ENCODE results near the gene LRRC27. TPM values are rescaled to one million over a fixed set of nuclear protein-coding genes. Genes with fewer than 3 reads are reported as not detected.
A peak's percentile ranks its signal among the peaks of the same experiment; 100 is the strongest.
"Not testable (repeated sequence)": the region's sequence is repeated elsewhere in the genome, so short reads cannot be mapped to it uniquely, and the experiment has no call there.

The LRRC27 gene
- total and polyA plus RNA-seq, 9 donors: 6.3 to 10.3 (median 7.5) TPM

DNA sequence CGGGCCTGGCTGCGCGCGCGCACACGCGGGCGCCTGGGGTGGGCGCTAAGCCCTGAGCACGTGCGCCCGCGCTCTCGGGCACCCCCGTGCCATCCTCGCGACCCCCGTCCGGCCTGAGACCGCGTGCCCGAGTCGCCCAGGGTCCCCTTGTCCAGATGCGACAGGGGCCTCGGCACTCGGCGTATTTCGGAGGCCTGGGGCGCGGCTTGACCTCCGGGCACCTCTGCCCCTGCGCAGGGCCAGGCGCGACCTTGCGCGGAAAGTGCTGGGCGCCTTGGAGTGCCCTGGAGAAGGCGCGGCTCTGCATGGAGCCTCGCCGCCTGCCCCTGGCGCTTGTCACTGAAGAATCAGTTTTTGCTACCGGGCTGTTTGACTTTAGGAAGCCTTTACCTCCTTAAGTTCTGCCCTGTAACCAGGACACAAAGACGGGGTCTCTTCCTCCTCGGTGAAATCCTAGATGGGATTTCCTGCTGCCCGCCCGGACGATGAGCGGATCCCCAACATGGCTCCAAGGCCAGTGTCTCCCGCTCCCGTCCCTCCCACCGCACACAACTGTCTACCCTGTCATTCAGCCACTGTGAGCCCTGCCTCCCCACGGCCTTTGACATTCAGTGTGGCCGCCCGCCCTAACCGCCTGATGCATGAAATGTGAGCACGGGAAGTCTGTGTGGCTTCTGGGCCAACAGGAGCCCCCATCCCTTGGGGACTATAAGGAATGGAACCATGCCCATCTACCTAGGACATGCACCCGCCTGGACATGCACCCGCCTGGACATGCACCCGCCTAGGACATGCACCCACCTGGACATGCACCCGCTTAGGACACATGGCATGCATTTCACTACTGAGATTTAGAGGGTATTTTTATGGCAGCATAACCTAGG is 23.2 kb upstream of the LRRC27 start:
- H3K27ac ChIP-seq (ENCODE audit: low read length): no peak overlapping the region
- H3K4me1 ChIP-seq (ENCODE audit: control insufficient read depth, insufficient read depth, low read length): peaks cover 17% of the 10 kb centered on the region
- whole genome bisulfite sequencing (ENCODE audit: insufficient coverage): 2% methylated on average over 50 of the region's 61 CpGs
- H3K27me3 ChIP-seq (ENCODE audit: control insufficient read depth, insufficient read depth, low read length): peaks cover 36% of the 10 kb centered on the region
- no peaks in the 10 kb centered on the region for H3K36me3 ChIP-seq (ENCODE audit: control insufficient read depth, insufficient read depth, low read length)
- H3K4me3 ChIP-seq (ENCODE audit: low read length): peak overlapping the region; percentile 30
- H3K9me3 ChIP-seq (replicated peaks; ENCODE audit: control insufficient read depth, low read depth, low read length): no peaks in the 10 kb centered on the region
- no peak for DNase-seq

DNA sequence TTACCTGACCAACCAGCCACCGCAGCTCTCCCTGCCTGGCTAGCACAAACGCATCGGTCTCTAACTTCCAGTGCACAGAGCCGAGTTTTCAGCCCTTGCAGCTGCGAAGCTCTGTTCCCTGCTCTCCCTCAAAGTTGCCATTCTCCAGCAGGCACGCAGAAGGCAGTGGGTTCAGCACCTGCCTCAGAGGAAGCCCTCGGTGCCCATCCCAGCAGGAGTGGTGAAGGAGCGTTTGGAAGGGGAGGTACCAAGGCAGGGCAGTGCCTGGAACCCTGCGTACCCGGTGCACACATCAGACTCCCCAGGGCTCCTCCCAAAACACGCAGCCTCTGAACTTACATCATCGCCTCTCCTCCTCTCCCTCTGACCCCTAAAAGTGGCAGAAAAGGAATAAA is 22.5 kb upstream of the LRRC27 start:
- Histone ChIP-seq H3K27me3 (ENCODE audit: control insufficient read depth, insufficient read depth, low read length) (peaks cover 34% of the 10 kb centered on the region), H3K9me3 (replicated peaks; ENCODE audit: control insufficient read depth, low read depth, low read length) (peaks cover 4% of the 10 kb centered on the region), H3K27ac (ENCODE audit: low read length) (no peak overlapping the region), H3K4me1 (ENCODE audit: control insufficient read depth, insufficient read depth, low read length) (peaks cover 17% of the 10 kb centered on the region), H3K36me3 (ENCODE audit: control insufficient read depth, insufficient read depth, low read length) (no peaks in the 10 kb centered on the region), H3K4me3 (ENCODE audit: low read length) (no peak overlapping the region)
- DNase-seq: no peak
- WGBS (ENCODE audit: insufficient coverage): 54% methylated on average over 8 of the region's 12 CpGs

DNA sequence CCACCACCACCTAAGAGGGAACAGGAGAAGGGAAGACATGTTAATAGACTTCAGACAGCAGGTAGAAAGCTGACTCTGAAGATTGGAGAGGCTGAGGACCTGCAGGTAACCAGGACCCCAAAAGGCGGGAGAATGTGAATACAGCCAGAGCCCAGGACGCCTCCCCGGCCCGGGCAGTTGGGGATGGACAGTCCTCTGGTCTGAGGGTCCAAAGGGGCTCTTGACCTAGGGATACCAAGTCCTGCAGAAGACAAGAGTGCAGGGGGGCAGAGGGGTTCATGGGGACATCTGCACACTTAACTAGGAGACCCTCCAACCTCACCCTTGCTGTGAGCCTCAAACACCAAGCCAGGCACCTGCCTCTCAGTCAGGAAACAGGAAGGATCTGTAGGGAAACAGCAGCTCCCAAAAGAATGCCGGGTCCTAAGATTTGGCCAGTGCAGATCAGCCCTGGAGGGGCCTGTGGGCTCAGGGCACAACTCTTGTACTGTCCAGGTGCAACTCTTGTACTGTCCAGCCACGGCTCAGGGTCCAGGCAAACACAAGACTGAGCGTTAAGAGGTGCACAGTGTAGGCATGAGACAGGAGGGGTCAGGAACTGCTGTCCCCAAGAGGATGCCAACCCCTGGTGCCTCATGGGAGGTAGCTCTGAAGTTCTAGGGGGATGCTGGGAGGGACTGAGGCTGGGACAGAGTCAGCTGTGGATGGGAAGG is 22.0 kb upstream of the LRRC27 start:
- Histone ChIP-seq H3K9me3 (replicated peaks; ENCODE audit: control insufficient read depth, low read depth, low read length) (peaks cover 4% of the 10 kb centered on the region), H3K4me3 (ENCODE audit: low read length) (no peak overlapping the region), H3K27ac (ENCODE audit: low read length) (no peak overlapping the region), H3K36me3 (ENCODE audit: control insufficient read depth, insufficient read depth, low read length) (no peaks in the 10 kb centered on the region), H3K27me3 (ENCODE audit: control insufficient read depth, insufficient read depth, low read length) (peaks cover 34% of the 10 kb centered on the region), H3K4me1 (ENCODE audit: control insufficient read depth, insufficient read depth, low read length) (peaks cover 17% of the 10 kb centered on the region)
- DNase-seq: no peak
- 86% methylated on average over 6 of the region's 7 CpGs for WGBS (ENCODE audit: insufficient coverage)

GRCh38 chr10:132310701-132311337 is 21.2 kb upstream of the LRRC27 start:
- H3K27ac ChIP-seq (ENCODE audit: low read length): no peak overlapping the region
- no peak overlapping the region for H3K4me3 ChIP-seq (ENCODE audit: low read length)
- H3K4me1 ChIP-seq (ENCODE audit: control insufficient read depth, insufficient read depth, low read length): peaks cover 17% of the 10 kb centered on the region
- no peaks in the 10 kb centered on the region for H3K36me3 ChIP-seq (ENCODE audit: control insufficient read depth, insufficient read depth, low read length)
- no peak for DNase-seq
- peaks cover 28% of the 10 kb centered on the region for H3K27me3 ChIP-seq (ENCODE audit: control insufficient read depth, insufficient read depth, low read length)
- 76% methylated on average over 14 of the region's 17 CpGs for WGBS (ENCODE audit: insufficient coverage)
- peaks cover 4% of the 10 kb centered on the region for H3K9me3 ChIP-seq (replicated peaks; ENCODE audit: control insufficient read depth, low read depth, low read length)

- Histone ChIP-seq H3K4me3 (ENCODE audit: low read length) (no peak overlapping the region), H3K9me3 (replicated peaks; ENCODE audit: control insufficient read depth, low read depth, low read length) (peaks cover 4% of the 10 kb centered on the region), H3K4me1 (ENCODE audit: control insufficient read depth, insufficient read depth, low read length) (peaks cover 17% of the 10 kb centered on the region), H3K36me3 (ENCODE audit: control insufficient read depth, insufficient read depth, low read length) (no peaks in the 10 kb centered on the region), H3K27me3 (ENCODE audit: control insufficient read depth, insufficient read depth, low read length) (peaks cover 22% of the 10 kb centered on the region), H3K27ac (ENCODE audit: low read length) (no peak overlapping the region)
- DNase-seq: no peak
- 55% methylated on average over 18 of the region's 18 CpGs for WGBS (ENCODE audit: insufficient coverage)
Measured at GRCh38 chr10:132311338-132311939, 20.6 kb upstream of the LRRC27 start.

DNA sequence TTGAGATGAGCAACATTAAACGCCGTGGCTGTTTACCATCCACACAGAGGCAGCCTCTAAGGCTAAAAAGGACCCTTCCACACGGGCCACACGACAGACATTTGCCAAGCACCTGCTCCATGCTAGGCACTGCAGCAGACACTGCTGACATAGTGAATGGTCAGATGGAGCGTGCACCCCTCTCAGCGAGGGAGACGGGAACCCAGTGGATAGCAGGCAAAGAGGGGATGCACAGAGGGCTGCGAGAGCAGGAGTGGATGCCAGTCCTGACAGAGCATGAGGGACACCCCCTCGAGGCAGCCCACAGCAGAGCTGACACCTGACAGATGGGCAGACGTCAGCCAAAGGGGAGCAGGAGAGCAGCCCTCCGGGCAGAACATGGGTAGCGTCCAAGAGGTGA is 18.7 kb upstream of the LRRC27 start:
- DNase-seq: no peak
- WGBS (ENCODE audit: insufficient coverage): 92% methylated on average over 12 of the region's 12 CpGs
- Histone ChIP-seq H3K27me3 (ENCODE audit: control insufficient read depth, insufficient read depth, low read length) (peaks cover 16% of the 10 kb centered on the region), H3K36me3 (ENCODE audit: control insufficient read depth, insufficient read depth, low read length) (no peaks in the 10 kb centered on the region), H3K4me3 (ENCODE audit: low read length) (no peak overlapping the region), H3K4me1 (ENCODE audit: control insufficient read depth, insufficient read depth, low read length) (peaks cover 12% of the 10 kb centered on the region), H3K27ac (ENCODE audit: low read length) (no peak overlapping the region), H3K9me3 (replicated peaks; ENCODE audit: control insufficient read depth, low read depth, low read length) (peaks cover 4% of the 10 kb centered on the region)

DNA sequence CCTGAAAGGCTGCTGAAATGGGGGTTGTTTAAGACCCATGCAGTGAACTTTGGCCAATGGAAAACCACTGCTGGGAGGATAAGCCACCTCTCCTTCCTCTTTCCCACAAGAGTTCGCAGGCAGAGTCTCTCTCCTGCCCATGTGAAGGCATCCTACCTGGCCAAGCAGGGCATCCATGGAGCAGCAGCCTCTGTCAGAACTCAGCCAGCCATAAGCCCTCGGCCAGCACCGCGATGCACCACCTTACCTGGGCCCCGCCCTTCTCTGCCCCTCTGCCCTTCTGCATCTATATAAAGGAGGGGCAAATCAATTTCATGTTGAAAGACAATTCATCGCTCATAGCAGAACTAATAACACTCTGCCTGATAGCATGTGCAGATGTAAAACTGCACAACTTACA is 18.1 kb upstream of the LRRC27 start:
- no peak for DNase-seq
- WGBS (ENCODE audit: insufficient coverage): 92% methylated on average over 4 of the region's 6 CpGs
- H3K4me3 ChIP-seq (ENCODE audit: low read length): no peak overlapping the region

DNA sequence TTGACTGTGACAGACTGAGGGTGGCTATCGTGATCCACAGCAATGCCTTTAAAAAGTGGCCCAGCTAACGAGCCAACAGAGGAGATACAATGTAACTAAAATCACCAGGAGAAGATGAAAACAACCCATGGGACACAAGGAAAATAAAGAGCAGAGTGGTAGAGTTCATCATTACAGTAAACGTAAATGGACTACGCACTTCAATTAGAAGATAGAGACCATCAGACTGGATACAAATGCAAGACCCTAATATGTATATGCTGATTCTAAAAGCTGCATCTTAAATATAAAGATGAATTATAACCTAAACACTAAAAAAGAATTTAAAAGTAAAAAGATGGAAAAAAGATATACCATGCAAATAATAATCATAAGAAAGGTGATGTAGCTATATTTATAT is 17.7 kb upstream of the LRRC27 start:
- peaks cover 4% of the 10 kb centered on the region for H3K9me3 ChIP-seq (replicated peaks; ENCODE audit: control insufficient read depth, low read depth, low read length)
- no peak overlapping the region for H3K4me3 ChIP-seq (ENCODE audit: low read length)
- no peak for DNase-seq
- no peak overlapping the region for H3K27ac ChIP-seq (ENCODE audit: low read length)
- WGBS (ENCODE audit: insufficient coverage): 100% methylated on average over 2 of the region's 4 CpGs
- peaks cover 13% of the 10 kb centered on the region for H3K27me3 ChIP-seq (ENCODE audit: control insufficient read depth, insufficient read depth, low read length)
- no peaks in the 10 kb centered on the region for H3K36me3 ChIP-seq (ENCODE audit: control insufficient read depth, insufficient read depth, low read length)
- peaks cover 4% of the 10 kb centered on the region for H3K4me1 ChIP-seq (ENCODE audit: control insufficient read depth, insufficient read depth, low read length)

More for the DNA sequence above, 18.1 kb upstream of the LRRC27 start:
- Histone ChIP-seq H3K36me3 (ENCODE audit: control insufficient read depth, insufficient read depth, low read length) (no peaks in the 10 kb centered on the region), H3K27ac (ENCODE audit: low read length) (no peak overlapping the region), H3K9me3 (replicated peaks; ENCODE audit: control insufficient read depth, low read depth, low read length) (peaks cover 4% of the 10 kb centered on the region), H3K4me1 (ENCODE audit: control insufficient read depth, insufficient read depth, low read length) (peaks cover 8% of the 10 kb centered on the region), H3K27me3 (ENCODE audit: control insufficient read depth, insufficient read depth, low read length) (peaks cover 16% of the 10 kb centered on the region)

DNA sequence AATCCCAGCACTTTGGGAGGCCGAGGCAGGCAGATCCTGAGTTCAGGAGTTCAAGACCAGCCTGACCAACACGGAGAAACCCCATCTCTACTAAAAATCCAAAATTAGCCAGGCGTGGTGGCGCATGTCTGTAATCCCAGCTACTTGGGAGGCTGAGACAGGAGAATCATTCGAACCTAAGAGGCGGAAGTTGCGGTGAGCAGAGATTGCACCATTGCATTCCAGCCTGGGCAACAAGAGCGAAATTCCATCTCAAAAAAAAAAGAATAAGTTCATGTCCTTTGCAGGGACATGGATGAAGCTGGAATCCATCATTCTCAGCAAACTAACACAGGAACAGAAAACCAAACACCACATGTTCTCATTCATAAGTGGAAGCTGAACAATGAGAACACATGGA is 17.1 kb upstream of the LRRC27 start:
- H3K4me1 ChIP-seq (ENCODE audit: control insufficient read depth, insufficient read depth, low read length); H3K4me3 ChIP-seq (ENCODE audit: low read length); H3K27ac ChIP-seq (ENCODE audit: low read length); DNase-seq; H3K27me3 ChIP-seq (ENCODE audit: control insufficient read depth, insufficient read depth, low read length); H3K9me3 ChIP-seq (replicated peaks; ENCODE audit: control insufficient read depth, low read depth, low read length); H3K36me3 ChIP-seq (ENCODE audit: control insufficient read depth, insufficient read depth, low read length): not testable (repeated sequence)
- 98% methylated on average over 5 of the region's 8 CpGs for WGBS (ENCODE audit: insufficient coverage)

DNA sequence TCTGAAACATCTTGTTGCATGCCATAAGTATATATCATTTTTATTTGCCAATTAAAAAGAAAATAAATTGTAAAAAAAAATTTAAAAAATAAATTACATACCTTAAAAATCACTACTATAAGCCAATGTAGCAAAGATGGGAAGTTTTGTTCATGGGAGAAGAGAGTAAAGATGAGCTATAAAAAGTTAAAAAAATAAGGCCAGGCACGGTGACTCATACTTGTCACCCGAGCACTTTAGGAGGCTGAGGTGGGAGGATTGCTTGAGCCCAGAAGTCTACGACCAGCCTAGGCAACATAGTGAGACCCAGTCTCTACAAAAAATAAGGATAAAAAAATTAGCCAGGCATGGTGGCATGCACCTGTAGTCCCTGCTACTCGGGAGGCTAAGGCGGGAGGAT is 15.9 kb upstream of the LRRC27 start:
- Histone ChIP-seq H3K27ac (ENCODE audit: low read length) (no peak overlapping the region), H3K4me1 (ENCODE audit: control insufficient read depth, insufficient read depth, low read length) (peaks cover 4% of the 10 kb centered on the region), H3K4me3 (ENCODE audit: low read length) (no peak overlapping the region), H3K36me3 (ENCODE audit: control insufficient read depth, insufficient read depth, low read length) (no peaks in the 10 kb centered on the region), H3K9me3 (replicated peaks; ENCODE audit: control insufficient read depth, low read depth, low read length) (peaks cover 4% of the 10 kb centered on the region), H3K27me3 (ENCODE audit: control insufficient read depth, insufficient read depth, low read length) (peaks cover 4% of the 10 kb centered on the region)
- 100% methylated on average over 2 of the region's 5 CpGs for WGBS (ENCODE audit: insufficient coverage)
- no peak for DNase-seq

All from muscle of leg (tissue), 11 donors.